Measurements from ENCODE around the gene CAPN5. TPM values are rescaled to one million over a fixed set of nuclear protein-coding genes. Genes with fewer than 3 reads are reported as not detected.

CAPN5 gene
- total and polyA plus RNA-seq, 10 of the 15 experiments (the other 5 are each of a cell fraction or from before 2014, with no cell fraction given), result 0.02 to 0.33 (median 0.07) TPM; not detected in 3

DNA sequence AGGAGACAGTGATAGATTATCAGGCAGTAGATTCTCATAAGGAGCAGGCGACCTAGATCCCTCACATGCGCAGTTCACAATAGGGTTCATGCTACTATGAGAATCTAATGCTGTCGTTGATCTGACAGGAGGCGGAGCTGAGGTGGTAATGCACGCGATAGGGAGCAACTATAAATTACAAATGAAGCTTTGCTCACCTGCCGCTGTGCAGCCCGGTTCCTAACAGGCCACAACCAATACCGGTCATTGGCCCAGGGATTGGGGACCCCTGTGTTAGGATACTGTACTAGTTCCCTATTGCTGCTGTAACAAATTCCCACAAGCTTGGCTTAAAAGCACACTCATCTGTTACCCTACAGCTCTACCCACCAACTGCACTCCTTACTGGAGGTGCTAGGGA is 21.9 kb upstream of the CAPN5 start (continued):
- TF ChIP-seq, protein P1, sequence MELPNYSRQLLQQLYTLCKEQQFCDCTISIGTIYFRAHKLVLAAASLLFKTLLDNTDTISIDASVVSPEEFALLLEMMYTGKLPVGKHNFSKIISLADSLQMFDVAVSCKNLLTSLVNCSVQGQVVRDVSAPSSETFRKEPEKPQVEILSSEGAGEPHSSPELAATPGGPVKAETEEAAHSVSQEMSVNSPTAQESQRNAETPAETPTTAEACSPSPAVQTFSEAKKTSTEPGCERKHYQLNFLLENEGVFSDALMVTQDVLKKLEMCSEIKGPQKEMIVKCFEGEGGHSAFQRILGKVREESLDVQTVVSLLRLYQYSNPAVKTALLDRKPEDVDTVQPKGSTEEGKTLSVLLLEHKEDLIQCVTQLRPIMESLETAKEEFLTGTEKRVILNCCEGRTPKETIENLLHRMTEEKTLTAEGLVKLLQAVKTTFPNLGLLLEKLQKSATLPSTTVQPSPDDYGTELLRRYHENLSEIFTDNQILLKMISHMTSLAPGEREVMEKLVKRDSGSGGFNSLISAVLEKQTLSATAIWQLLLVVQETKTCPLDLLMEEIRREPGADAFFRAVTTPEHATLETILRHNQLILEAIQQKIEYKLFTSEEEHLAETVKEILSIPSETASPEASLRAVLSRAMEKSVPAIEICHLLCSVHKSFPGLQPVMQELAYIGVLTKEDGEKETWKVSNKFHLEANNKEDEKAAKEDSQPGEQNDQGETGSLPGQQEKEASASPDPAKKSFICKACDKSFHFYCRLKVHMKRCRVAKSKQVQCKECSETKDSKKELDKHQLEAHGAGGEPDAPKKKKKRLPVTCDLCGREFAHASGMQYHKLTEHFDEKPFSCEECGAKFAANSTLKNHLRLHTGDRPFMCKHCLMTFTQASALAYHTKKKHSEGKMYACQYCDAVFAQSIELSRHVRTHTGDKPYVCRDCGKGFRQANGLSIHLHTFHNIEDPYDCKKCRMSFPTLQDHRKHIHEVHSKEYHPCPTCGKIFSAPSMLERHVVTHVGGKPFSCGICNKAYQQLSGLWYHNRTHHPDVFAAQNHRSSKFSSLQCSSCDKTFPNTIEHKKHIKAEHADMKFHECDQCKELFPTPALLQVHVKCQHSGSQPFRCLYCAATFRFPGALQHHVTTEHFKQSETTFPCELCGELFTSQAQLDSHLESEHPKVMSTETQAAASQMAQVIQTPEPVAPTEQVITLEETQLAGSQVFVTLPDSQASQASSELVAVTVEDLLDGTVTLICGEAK (IDR thresholded peaks at IDR 0.05; ENCODE audit: borderline replicate concordance), result no peak
- TF ChIP-seq, protein P2, sequence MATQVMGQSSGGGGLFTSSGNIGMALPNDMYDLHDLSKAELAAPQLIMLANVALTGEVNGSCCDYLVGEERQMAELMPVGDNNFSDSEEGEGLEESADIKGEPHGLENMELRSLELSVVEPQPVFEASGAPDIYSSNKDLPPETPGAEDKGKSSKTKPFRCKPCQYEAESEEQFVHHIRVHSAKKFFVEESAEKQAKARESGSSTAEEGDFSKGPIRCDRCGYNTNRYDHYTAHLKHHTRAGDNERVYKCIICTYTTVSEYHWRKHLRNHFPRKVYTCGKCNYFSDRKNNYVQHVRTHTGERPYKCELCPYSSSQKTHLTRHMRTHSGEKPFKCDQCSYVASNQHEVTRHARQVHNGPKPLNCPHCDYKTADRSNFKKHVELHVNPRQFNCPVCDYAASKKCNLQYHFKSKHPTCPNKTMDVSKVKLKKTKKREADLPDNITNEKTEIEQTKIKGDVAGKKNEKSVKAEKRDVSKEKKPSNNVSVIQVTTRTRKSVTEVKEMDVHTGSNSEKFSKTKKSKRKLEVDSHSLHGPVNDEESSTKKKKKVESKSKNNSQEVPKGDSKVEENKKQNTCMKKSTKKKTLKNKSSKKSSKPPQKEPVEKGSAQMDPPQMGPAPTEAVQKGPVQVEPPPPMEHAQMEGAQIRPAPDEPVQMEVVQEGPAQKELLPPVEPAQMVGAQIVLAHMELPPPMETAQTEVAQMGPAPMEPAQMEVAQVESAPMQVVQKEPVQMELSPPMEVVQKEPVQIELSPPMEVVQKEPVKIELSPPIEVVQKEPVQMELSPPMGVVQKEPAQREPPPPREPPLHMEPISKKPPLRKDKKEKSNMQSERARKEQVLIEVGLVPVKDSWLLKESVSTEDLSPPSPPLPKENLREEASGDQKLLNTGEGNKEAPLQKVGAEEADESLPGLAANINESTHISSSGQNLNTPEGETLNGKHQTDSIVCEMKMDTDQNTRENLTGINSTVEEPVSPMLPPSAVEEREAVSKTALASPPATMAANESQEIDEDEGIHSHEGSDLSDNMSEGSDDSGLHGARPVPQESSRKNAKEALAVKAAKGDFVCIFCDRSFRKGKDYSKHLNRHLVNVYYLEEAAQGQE (IDR thresholded peaks at IDR 0.05; ENCODE audit: low read depth, low read length), result no peak
- TF ChIP-seq SRF (IDR thresholded peaks at IDR 0.05; ENCODE audit: low read depth in 2 of 2, low read length in 2 of 2), result no peak
